Gastroesophageal sphincter (tissue), 4 donors: ENCODE data around the gene NFIA. TPM values are rescaled to one million over a fixed set of nuclear protein-coding genes. Genes with fewer than 3 reads are reported as not detected.

ENCODE experiments used
- ATAC-seq: fragments of 150-250 bp; one replicate; pipeline ENCODE4 v1.9.1; 2016; ENCODE audit warnings: mild to moderate bottlenecking, moderate library complexity
- H3K27ac ChIP-seq, 4 donors: fragments of 200-600 bp; sonication (generic) in 3 of 4; 1 replicate in 3 of 4; 2 replicates in 1 of 4; pipeline ENCODE4 v1.5.1; 2016 to 2019
- H3K27me3 ChIP-seq: fragments of 200-600 bp; sonication (generic); one replicate; pipeline ENCODE4 v1.5.1; 2019
- H3K36me3 ChIP-seq, 2 donors: fragments of 200-600 bp; sonication (generic); one replicate each; pipeline ENCODE4 v1.5.1; 2019; ENCODE audit warnings: control low read depth in 1 of 2
- H3K4me1 ChIP-seq, 3 donors: fragments of 200-600 bp; sonication (generic); 1 replicate in 2 of 3; 2 replicates in 1 of 3; pipeline ENCODE4 v1.5.1; 2016 to 2019; ENCODE audit warnings: control low read depth in 2 of 3
- H3K4me3 ChIP-seq, 2 donors: fragments of 200-600 bp; sonication (generic); one replicate each; pipeline ENCODE4 v1.5.1; 2019; ENCODE audit warnings: mild to moderate bottlenecking in 1 of 2, moderate library complexity in 1 of 2
- H3K9me3 ChIP-seq, 3 donors: fragments of 200-600 bp; sonication (generic); one replicate each; pipeline ENCODE4 v1.5.1; 2017 to 2019; ENCODE audit warnings: control low read depth in 2 of 3
- CTCF ChIP-seq, 4 experiments: fragments of 200-600 bp in 2 of 4; fragments of 450-650 bp in 2 of 4; sonication (generic) in 1 of 4; IDR thresholded peaks; one replicate each; pipeline ENCODE4 v1.5.1; 2017 to 2019; ENCODE audit warnings: antibody characterized with exemption in 4 of 4, mild to moderate bottlenecking in 2 of 4, moderate library complexity in 2 of 4
- EP300 ChIP-seq: sonication (generic); formaldehyde crosslinking; IDR thresholded peaks from one replicate; pipeline ENCODE4 v1.6.1; 2017; ENCODE audit warnings: antibody characterized with exemption, mild to moderate bottlenecking
- POLR2A ChIP-seq, 2 donors: fragments of 450-650 bp; IDR thresholded peaks; one replicate each; pipeline ENCODE4 v1.6.1; 2017; ENCODE audit warnings: antibody characterized with exemption in 2 of 2, mild to moderate bottlenecking in 2 of 2, moderate library complexity in 1 of 2
- POLR2AphosphoS5 ChIP-seq: sonication (generic); formaldehyde crosslinking; IDR thresholded peaks from one replicate; pipeline ENCODE4 v1.6.1; 2017; ENCODE audit warnings: antibody characterized with exemption
- WGBS, 2 donors: methylation state at CpG; one replicate each; pipeline ENCODE4 v1.1.5; 2018; ENCODE audit warnings: low coverage in 1 of 2; 5-methylcytosine and 5-hydroxymethylcytosine counted together
- total RNA-seq, 4 donors: library from RNA; depleted of rRNA; stranded (reverse); fragments of >200 nt; gene quantifications; one replicate each; pipeline ENCODE4 v1.1.0, GENCODE V29; 2016

The NFIA gene
- total RNA-seq, 4 donors from 2014 or later = 123 to 205 (median 149) TPM

GRCh38 chr1:61083013-61083806 lies 849 bp downstream of the NFIA start:
- Histone ChIP-seq H3K27me3 (no peaks in the 10 kb centered on the region), H3K4me3 (peak overlapping the region; percentile 86 to 99), H3K27ac (peak overlapping the region; percentile 95 to 97 (median 96)), H3K36me3 (peaks cover 0 to 2% of the 10 kb centered on the region in 2 donors), H3K4me1 (peaks cover 18 to 70% (median 27%) of the 10 kb centered on the region in 3 donors), H3K9me3 (no peaks in the 10 kb centered on the region)
- TF ChIP-seq EP300 (no peak), POLR2AphosphoS5 (no peak), POLR2A (IDR thresholded peaks at IDR 0.05) (no peak), CTCF (IDR thresholded peaks at IDR 0.05) (no peak)
- ATAC-seq = peak; percentile 22
- 0% methylated on average over 14 of the region's 105 CpGs; no CpG with 5 or more reads in 1 of the 2 donors for WGBS, 2 donors

GRCh38 chr1:61083807-61084440 lies 1.6 kb downstream of the NFIA start:
- peak overlapping the region; percentile 86 to 99 for H3K4me3 ChIP-seq
- peak overlapping the region; percentile 95 to 97 (median 96) for H3K27ac ChIP-seq
- H3K27me3 ChIP-seq = no peaks in the 10 kb centered on the region
- H3K4me1 ChIP-seq = peaks cover 11 to 70% (median 26%) of the 10 kb centered on the region in 3 donors
- WGBS, 2 donors = 1 to 5% methylated on average over 10 to 11 of the region's 17 CpGs
- peaks cover 5 to 9% of the 10 kb centered on the region in 2 donors for H3K36me3 ChIP-seq
- TF ChIP-seq CTCF (IDR thresholded peaks at IDR 0.05) = no peak
- no peak for TF ChIP-seq POLR2A (IDR thresholded peaks at IDR 0.05)
- TF ChIP-seq EP300 = no peak
- TF ChIP-seq POLR2AphosphoS5 = no peak
- ATAC-seq = no peak
- H3K9me3 ChIP-seq = no peaks in the 10 kb centered on the region

- 17 to 18% methylated on average over 5 of the region's 5 CpGs for whole genome bisulfite sequencing, 2 donors
- no peak for TF ChIP-seq POLR2A (IDR thresholded peaks at IDR 0.05)
- no peak for TF ChIP-seq EP300
- no peak for TF ChIP-seq CTCF (IDR thresholded peaks at IDR 0.05)
- TF ChIP-seq POLR2AphosphoS5 = no peak
Measured at GRCh38 chr1:61084491-61085031, 2.2 kb downstream of the NFIA start.

GRCh38 chr1:61085206-61085982 lies 3.0 kb downstream of the NFIA start:
- Histone ChIP-seq H3K36me3 (peaks cover 5 to 10% of the 10 kb centered on the region in 2 donors), H3K27me3 (no peaks in the 10 kb centered on the region), H3K4me1 (peaks cover 3 to 70% (median 16%) of the 10 kb centered on the region in 3 donors), H3K9me3 (no peaks in the 10 kb centered on the region), H3K27ac (peak overlapping the region; percentile 95 to 97 (median 96)), H3K4me3 (peak overlapping the region; percentile 86 to 99)
- no peak for ATAC-seq
- WGBS, 2 donors = 10 to 22% methylated on average over 3 of the region's 3 CpGs
- TF ChIP-seq POLR2A (IDR thresholded peaks at IDR 0.05) (no peak), CTCF (IDR thresholded peaks at IDR 0.05) (no peak), EP300 (no peak), POLR2AphosphoS5 (no peak)

More at GRCh38 chr1:61084491-61085031, 2.2 kb downstream of the NFIA start:
- Histone ChIP-seq H3K27ac (peak overlapping the region; percentile 95 to 97 (median 96)), H3K36me3 (peaks cover 5 to 10% of the 10 kb centered on the region in 2 donors), H3K4me3 (peak overlapping the region; percentile 86 to 99), H3K27me3 (no peaks in the 10 kb centered on the region), H3K9me3 (no peaks in the 10 kb centered on the region), H3K4me1 (peaks cover 4 to 70% (median 20%) of the 10 kb centered on the region in 3 donors)
- no peak for ATAC-seq
